NCI-H146 (cell line): Measurements from ENCODE around the gene CALD1.

Experiments used
- DNase-seq: peaks from one replicate; lab custom pipeline; 2025; lab: John Stamatoyannopoulos, UW

Gene CALD1

GRCh38 chr7:135001390-135002165 lies 222.1 kb downstream of the CALD1 start:
- no peak for DNase-seq

- no peak for DNase-seq
These were observed 232.8 kb downstream of the CALD1 start for GRCh38 chr7:135012229-135012628.
